HG03460 (cell line): ENCODE measurements around the gene PTPRN2.

Source experiments
- ATAC-seq: cut with Tn5 transposase; IDR thresholded peaks from one replicate; pipeline ENCODE4 v1.9.1; 2021; ENCODE audit not compliant: unreplicated experiment

The PTPRN2 gene

DNA sequence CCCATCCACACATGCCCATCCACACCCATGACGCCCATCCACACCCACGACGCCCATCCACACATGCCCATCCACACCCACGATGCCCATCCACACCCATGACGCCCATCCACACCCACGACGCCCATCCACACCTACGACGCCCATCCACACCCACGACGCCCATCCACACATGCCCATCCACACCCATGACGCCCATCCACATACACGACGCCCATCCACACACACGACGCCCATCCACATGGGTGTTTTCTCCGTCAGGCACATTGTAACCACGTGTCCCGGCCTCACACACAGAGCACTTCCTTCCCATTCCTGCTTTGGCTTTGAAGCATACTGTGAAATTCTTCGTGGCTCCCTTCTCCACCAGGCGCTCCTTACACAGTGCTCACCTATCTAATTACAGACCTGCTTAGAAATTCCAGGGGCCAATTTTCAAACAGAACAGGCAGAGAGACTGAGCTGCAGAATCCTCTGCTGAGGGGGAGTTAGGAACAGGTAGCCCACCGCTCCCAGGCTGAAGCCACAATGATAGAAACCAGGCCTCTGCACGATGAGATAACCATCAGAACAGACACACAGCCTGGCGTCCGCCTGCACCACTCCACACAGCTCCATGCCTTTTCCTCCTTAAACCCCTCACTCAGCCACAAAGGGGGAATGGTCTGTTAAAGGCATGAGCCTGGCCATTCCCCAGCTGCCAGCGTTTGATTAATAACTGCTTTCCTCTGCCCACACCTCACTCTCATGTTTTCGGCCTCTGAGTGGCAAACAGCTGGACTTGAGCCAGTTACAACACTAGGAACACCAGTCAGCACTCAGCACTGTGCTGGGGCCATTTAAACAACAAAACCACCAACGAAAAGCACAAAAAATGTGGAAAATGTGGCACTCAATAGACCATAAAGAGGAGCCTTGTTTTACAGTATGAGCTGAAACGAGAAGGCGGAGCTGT lies 501.6 kb downstream of the PTPRN2 start:
- no peak for ATAC-seq

DNA sequence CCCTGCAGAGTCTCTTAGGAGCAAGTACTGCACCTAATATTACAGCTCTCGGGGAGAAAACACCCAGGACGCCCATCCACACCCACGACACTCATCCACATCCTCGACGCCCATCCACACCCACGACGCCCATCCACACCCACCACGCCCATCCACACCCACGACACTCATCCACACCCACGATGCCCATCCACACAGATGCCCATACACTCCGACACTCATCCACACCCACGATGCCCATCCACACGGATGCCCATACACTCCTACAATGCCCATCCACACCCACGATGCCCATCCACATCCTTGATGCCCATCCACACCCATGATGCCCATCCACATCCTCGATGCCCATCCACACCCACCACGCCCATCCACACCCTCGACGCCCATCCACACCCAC lies 503.1 kb downstream of the PTPRN2 start:
- ATAC-seq, result no peak

DNA sequence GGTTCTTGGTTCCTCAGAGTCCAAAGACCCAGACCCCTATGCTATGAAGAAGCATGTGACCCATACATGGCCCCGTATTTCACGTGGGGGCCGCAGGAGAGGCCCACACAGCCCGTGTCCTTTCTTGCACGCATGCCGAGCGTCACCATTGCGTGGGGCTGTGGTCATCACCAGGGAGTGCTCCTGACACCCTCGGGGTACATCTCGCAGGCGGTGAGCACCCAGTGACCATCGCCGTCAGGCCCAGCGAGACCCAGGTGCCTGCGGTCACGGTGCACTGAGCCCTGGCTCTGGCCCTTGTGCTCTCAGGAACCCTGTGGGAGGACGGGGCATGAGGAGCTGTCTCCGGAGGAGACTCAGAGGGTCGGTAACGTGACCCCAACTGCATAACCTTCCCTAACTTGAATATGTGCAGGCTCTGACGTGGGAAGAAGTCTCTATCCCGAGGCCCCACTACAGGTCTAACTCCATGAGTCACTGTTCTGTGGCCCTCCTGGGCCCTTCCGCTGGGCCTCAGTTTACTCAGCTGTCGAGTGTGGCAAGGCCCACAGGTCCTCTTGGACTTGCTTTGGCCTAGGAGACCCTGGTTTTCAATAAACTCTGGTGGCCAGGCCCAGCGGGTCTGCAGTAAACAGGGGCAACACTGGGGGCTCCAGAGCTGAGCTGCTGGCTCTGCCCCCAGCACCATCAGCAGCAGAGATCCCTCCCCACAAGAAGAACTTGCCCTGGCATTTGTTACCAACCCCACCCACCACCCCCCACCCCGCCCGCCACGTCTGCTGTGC lies 503.9 kb downstream of the PTPRN2 start:
- ATAC-seq, result no peak

DNA sequence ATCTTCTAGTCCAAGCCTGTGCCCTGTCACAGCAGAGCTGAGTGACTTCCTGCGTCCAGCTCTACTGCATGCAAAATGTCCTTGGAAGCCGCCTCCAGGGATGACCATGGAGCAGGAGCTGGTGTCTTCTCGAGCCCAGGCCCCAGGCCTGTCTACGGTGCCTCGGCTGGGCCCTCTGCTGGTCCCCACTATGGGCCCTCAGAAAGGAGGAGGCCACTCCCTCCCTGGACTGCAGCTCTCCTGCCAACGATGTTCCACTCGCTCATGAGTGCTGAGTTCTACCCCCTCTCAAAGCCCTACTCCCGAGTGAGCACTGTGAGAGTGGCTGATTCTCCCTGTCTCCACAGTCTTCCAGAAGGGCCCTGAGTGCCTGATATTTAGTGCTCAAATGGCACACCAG lies 504.9 kb downstream of the PTPRN2 start:
- ATAC-seq, result no peak

DNA sequence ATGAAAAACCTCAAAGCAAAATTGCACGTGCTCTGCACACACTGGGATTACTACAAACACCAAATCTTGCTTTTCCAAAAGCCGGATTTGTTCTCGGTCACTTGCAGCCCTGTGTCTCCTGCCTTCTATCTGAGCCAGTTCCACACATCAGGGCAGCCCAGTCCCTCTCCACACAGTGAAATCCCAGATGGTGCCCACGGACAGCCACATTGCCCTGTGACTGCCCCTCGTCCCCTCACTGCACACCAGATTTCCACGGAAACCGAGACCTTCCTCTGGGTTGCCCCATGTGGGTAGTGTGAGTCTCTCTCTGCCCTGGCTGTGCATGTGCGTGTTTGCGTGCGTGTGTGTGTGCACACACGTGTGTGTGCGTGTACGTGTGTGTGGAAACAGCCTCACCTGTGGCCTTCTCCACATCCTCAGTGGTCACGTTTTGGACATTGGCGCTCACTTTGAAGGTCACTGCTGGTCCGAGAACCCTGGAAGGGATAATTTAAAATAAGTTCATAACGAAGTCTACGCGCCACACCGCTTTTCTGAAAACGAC lies 506.7 kb downstream of the PTPRN2 start:
- ATAC-seq, result no peak

DNA sequence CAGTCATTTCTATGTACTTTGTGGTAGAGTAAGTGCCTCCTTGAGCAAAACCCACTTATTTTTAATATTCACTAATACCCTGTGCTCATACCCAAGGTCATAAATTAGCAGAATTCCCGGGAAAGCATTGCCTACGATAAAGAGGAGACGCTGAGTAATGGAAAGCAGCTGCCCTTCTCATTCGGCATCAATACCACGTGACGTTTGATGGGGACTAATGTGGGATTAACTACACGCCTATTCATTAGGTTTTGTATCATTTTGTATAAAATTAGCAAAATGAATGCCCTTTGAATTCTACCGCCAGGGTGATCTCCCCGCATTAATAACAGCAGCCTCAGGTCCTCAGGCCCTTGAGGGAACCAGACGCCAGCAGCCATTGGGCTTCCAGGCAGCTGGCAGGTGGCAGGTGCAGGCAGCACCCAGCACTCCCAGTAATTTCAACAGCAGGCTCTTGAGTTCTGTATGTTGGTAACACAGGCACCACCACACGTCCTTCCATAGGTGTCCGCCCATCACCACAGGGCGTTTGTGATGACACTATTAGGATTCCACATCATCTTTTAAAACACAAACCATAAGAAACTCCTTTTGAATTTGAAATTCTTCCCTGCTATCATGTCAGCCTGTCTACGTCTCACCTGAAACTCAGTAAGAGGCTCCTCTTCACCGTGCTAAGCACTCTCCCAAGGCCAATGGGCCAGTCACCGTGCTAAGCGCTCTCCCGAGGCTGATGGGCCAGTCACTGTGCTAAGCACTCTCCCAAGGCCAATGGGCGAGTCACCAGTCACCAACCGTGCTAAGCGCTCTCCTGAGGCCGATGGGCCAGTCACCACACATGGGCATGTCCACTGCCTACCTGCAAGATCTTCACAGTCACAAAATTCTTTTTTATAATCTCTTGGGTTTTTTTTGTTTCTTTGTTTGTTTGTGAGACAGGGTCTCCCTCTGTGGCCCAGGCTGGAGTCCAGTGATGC lies 509.4 kb downstream of the PTPRN2 start:
- no peak for ATAC-seq

DNA sequence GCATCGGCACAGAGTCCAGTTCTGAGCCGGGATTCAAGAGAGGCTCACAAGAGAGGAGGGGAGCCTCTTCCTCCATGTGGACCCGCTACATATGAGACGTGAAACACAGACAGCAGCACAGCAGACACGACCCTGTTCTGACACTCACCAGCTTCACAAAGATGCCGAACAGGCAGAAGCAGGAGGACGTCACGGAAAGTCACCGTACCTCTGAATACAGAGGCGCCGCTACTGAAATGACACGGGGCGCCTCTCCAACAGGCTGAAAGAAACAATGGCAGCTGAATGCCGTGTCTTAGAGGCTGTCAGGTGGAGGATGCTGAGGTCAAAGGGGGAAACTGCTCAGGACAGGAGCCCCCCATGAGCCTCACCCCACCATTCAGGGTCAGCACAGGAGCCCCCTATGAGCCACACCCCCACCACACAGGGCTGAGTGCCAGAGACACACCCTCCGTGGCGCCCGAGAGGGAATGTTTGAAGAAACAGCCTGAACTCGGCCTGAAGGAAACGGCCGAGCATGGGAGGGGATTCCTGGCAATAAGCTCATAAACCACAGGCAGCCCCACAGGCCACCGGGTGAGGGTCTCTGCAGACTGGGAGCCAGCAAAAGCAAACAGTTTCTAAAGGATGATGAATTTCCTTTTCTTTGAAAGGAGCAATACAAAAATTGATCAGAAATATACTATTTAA lies 510.3 kb downstream of the PTPRN2 start:
- no peak for ATAC-seq

DNA sequence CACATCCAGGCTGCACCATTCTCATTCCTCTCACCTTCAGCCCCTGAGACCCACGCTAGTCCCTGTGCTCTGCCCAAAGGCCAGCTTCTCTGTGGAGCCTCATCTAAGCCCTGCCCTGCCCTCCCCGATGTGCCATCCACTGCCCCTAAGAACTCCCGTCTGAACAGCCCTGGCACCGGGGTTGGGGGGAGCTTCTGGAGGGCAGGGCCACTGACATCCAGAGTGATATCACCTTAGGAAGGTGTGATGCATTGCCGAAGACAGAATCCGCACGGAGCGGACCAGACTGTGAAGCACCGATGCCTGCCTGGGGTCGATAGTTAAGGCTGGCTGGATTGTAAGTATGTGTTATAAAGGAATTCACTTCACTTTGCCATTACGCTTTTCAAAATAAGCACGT lies 511.0 kb downstream of the PTPRN2 start:
- ATAC-seq, result no peak

DNA sequence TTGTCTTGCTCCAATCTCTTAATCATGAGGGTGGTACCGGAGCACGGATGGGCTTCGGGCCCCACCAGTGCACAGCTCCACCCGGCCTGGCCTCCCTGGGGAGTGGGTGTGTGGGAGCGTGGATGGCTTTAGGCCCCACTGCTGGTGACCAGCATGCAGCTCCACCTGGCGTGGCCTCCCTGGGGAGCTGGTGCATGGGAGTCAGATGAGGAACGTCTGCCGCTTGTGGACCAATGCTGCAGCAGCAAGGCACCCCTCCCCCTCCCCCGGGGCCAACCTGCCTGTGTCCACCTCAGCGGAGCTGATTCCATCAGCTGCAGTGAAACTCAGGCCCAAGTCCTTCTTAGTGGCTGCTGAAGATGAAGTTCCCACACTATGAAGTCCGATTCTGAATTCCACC lies 511.4 kb downstream of the PTPRN2 start:
- no peak for ATAC-seq

DNA sequence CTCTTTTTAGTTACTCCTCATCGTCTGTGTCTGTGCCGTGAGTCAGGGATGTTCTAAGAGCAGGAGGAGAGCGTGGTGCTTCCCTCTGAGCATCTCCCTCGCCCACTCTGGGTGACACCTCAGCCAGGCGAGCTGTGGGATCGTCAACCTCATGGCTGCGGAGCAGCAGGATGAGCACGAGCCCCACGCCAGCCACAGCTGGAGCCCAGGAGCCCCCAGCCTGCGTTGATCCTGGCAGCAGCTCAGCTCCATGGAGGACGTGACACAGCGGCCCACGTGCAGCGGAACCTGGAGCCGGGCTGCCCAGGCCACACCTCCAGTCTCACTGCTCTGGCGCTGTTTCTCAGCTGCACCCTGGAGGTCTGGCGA lies 512.0 kb downstream of the PTPRN2 start:
- ATAC-seq, result no peak

DNA sequence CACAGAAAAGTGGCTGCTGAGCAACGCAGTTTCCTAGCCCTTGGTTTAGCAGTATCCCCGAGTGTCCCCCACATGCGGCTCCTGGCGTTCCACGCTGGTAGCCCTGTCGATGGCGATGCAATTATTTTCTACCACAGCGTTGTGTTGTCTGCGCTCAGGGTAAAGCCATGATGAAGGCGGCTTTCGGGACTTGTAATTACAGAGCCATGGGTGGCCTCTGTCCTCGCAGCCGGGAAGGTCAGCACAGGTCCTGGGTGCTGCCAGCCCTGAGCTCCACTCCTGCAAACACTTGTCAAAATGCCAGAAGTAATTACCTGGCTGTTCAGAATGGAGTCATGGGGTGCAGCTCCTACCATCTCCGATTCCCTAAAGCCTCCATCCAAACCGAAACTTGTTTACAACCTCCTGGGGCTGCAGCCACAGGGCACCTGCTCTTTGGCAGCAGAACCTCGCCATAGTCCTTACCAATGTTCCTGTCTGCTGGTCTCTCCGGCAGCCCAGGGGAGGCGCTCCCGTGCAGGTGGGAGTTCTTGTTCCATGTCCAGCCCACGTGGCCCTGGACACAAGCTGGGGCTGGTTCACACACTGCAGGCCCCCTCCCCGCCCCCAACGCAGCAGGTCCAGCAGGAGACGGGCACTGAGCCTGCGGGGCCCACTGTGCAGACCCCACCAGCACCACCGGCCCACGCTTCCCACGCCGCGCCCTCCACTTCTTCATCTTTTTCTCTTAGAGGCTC lies 512.6 kb downstream of the PTPRN2 start:
- no peak for ATAC-seq

DNA sequence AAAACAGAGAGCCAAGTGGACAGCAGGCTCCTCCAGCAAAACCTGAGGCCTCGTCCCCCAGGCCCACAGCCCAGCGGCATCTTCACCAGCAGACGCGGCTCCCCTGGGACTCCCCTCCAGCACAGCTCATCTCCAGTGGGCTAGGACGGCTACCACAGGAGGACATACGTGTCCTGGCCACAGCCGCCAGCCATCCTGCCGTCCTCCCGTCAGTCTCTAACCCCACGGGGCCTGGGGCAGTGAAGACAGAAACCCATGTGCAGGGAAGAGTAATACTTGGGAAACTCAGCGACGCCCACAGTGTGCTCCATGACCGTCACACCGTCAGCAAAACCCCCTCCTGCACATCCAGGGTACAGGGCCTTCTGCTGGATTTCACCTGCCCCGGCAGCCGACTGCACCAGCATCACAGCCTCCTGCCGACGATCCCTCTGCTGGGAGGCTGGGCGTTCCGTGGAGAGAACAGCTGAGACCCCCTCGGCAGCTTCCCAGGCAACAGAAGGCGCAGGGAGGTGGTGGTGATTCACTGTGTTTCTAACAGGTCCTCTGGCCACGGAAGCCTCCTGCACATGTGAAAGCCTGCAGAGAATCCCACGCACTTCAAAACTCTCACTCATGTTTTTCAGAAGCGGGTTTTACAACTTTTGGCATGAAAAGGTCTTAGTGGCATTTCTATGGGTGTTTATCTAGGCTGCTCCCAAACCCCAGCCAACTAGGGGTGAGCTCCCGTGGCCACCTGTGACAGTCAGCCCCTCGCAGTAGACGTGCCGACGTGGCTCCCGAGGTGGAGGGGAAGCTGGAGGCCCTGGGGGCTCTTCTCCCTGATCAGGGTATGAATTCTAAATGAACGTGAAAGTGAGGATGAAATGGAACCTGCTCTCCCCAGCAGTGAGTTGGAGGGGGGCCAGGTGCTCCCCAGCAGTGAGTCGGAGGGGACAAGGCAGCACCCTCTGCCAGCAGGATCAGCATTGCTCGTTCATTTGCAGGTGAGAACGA lies 513.5 kb downstream of the PTPRN2 start:
- no peak for ATAC-seq

DNA sequence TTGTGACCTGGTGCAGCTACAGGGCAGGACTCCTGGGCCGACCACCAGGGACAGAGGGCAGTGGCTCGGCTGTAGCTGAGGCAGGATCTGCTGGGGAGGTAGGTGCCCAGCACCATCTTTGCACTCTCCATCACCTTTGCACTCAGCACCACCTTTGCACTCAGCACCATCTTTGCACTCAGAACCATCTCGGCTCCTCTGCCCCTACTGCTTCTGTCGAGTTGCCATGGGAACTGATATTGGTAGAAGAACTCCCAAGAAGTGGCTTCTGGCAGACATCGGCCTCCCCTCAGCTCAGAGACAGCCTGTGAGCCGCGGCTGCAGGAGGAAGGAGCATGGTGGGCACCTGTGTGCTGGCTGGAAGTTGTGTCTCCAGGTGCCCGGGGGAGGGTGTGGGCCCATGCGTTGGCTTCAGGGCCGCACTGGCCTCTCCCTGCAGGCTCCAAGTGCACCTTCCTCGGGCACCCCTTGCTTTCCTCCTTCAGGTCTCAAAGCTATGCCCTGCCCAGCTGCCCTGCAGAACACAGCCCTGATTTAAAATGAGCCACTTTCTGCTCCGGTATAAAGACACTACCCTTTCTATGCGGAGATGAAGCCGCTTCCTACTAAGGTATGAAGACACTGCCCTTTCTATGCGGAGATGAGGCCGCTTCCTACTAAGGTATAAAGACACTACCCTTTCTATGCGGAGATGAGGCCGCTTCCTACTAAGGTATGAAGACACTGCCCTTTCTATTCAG lies 514.5 kb downstream of the PTPRN2 start:
- no peak for ATAC-seq

DNA sequence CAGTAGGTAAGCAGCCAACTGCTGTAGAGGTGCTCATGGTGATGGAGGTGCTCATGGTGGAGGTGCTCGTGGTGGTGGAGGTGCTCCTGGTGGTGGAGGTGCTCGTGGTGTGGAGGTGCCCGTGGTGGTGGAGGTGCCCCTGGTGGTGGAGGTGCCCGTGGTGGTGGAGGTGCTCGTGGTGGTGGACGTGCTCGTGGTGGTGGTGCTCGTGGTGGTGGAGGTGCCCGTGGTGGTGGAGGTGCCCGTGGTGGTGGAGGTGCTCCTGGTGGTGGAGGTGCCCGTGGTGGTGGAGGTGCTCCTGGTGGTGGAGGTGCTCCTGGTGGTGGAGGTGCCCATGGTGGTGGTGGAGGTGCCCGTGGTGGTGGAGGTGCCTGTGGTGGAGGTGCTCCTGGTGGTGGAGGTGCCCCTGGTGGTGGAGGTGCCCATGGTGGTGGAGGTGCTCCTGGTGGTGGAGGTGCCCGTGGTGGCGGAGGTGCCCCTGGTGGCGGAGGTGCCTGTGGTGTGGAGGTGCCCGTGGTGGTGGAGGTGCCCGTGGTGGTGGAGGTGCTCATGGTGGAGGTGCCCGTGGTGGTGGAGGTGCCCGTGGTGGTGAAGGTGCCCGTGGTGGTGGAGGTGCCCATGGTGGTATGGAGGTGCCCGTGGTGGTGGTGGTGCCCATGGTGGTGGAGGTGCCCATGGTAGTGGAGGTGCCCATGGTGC lies 517.3 kb downstream of the PTPRN2 start:
- ATAC-seq, result no peak

DNA sequence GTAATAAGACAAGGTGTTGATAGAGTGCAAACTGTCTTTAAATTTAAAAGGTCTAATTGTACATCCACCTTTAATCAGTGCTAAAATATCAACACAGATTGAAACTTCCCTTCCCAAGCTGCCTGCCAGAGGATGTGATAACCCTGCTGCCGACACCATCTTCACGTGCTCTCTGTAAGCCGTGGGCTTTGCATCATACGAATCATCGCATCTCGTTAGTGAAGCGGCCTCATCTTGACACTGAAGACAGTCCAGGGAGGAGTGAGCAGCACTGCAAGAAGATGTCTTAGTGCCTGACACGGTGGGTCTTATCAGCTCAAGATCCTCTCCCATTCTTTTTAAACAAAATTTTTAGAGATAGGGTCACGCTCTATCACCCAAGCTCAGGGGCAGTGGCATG lies 518.8 kb downstream of the PTPRN2 start:
- ATAC-seq, result no peak

DNA sequence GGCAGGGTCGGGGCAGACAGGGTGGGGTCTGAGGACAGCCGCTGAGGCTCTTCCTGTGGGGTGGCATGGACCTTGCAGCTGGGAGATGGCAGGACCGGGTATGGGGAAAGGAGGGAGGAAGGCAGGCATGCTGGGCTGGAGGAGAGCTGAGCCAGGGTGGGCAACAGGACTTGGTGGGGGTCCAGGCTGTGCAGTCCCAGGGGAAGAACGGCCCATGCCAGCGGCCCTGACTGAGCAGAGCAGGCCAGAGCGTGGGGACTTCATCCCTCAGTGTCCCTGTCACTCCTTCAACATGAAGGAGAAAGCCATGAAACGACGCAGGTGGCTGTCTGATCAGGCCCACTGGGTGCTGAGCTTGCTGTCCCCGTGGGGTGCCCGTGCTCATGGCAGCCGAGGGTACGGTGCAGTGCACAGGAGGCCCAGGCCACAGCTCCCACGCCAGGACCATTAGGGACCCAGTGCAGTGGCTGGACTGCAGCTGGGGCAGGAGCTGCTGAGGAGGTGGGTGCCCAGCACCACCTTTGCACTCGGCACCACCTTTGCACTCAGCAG lies 519.6 kb downstream of the PTPRN2 start:
- no peak for ATAC-seq
